OCI-LY7 (cell line): Measurements from ENCODE around the gene AFF3. TPM values are rescaled to one million over a fixed set of nuclear protein-coding genes. Genes with fewer than 3 reads are reported as not detected.
A peak's percentile ranks its signal among the peaks of the same experiment; 100 is the strongest.

Source experiments
- BruUV-seq: library from RNA; stranded (reverse); fragments of 400-500 nt; replicated peaks from 2 replicates; lab custom pipeline; 2021; lab: Mats Ljungman, UMichigan
- CTCF ChIA-PET: fragments of 300-600 bp; sonication (Branson Sonifier 250); formaldehyde crosslinking; loops from one replicate; lab custom pipeline; 2022; ENCODE audit warnings: antibody characterized with exemption; ENCODE audit not compliant: unreplicated experiment; lab: Charles Lee
- POLR2A ChIA-PET: fragments of 300-600 bp; sonication (Branson Sonifier 250); formaldehyde crosslinking; loops from one replicate; lab custom pipeline; 2022; ENCODE audit warnings: antibody characterized with exemption; lab: Charles Lee
- DNase-seq: peaks from one replicate; pipeline ENCODE4 v3.0.0-alpha.2; 2015; ENCODE audit warnings: low spot score
- H2AFZ ChIP-seq: fragments of 200-600 bp; sonication (generic), shearing (Covaris generic); 2 replicates; pipeline ENCODE4 v1.6.1; 2014; ENCODE audit warnings: mild to moderate bottlenecking, antibody characterized with exemption, low read length, moderate library complexity
- H3K27ac ChIP-seq: fragments of 200-600 bp; sonication (generic); 2 replicates; pipeline ENCODE4 v1.5.1; 2014; ENCODE audit warnings: mixed run types, low read depth, mild to moderate bottlenecking, moderate library complexity, low read length, inconsistent platforms; ENCODE audit not compliant: poor library complexity, severe bottlenecking
- H3K36me3 ChIP-seq: fragments of 200-600 bp; sonication (generic); 2 replicates; pipeline ENCODE4 v1.6.1; 2014; ENCODE audit warnings: mild to moderate bottlenecking, antibody characterized with exemption, low read length, moderate library complexity, mixed read lengths; ENCODE audit not compliant: insufficient read depth
- H3K4me1 ChIP-seq: fragments of 200-600 bp; sonication (generic); 2 replicates; pipeline ENCODE4 v1.5.1; 2014; ENCODE audit warnings: mild to moderate bottlenecking, low read length; ENCODE audit not compliant: insufficient read depth, poor library complexity, severe bottlenecking
- H3K4me2 ChIP-seq: fragments of 200-600 bp; sonication (generic); 2 replicates; pipeline ENCODE4 v1.6.1; 2014; ENCODE audit warnings: mild to moderate bottlenecking, low read length
- H3K4me3 ChIP-seq: fragments of 200-600 bp; sonication (generic); 2 replicates; pipeline ENCODE4 v1.5.1; 2014; ENCODE audit warnings: mild to moderate bottlenecking, low read depth, low read length; ENCODE audit not compliant: poor library complexity, severe bottlenecking
- H3K79me2 ChIP-seq: fragments of 200-600 bp; sonication (generic); 2 replicates; pipeline ENCODE4 v1.6.1; 2016; ENCODE audit warnings: low read depth, mild to moderate bottlenecking, low read length, moderate library complexity, mixed read lengths; ENCODE audit not compliant: insufficient read depth
- H3K9me2 ChIP-seq: fragments of 200-600 bp; sonication (generic); 2 replicates; pipeline ENCODE4 v1.6.1; 2016; ENCODE audit warnings: mild to moderate bottlenecking, low read length, mixed read lengths; ENCODE audit not compliant: insufficient read depth
- H3K9me3 ChIP-seq: fragments of 200-600 bp; sonication (generic); 2 replicates; pipeline ENCODE4 v1.6.1; 2014; ENCODE audit warnings: mild to moderate bottlenecking, mixed run types, low read length, mixed read lengths
- H4K20me1 ChIP-seq: fragments of 200-600 bp; sonication (generic); 2 replicates; pipeline ENCODE4 v1.6.1; 2014; ENCODE audit warnings: mild to moderate bottlenecking, antibody characterized with exemption, low read length, moderate library complexity, mixed read lengths; ENCODE audit not compliant: insufficient read depth
- EZH2phosphoT487 ChIP-seq: fragments of 200-600 bp; sonication (generic); IDR thresholded peaks from 2 replicates; pipeline ENCODE4 v1.6.1; 2018; ENCODE audit warnings: low read depth, borderline replicate concordance, mild to moderate bottlenecking, mixed run types, antibody characterized with exemption, low read length, moderate library complexity, mixed read lengths
- intact Hi-C: fragments of 100-400 bp; cut with micrococcal nuclease; formaldehyde crosslinking; loops from one replicate; pipeline ENCODE4 v1.10.0; 2022; ENCODE audit not compliant: unreplicated experiment
- total RNA-seq, 2 experiments: library from RNA; depleted of rRNA in 1 of 2; stranded (reverse); fragments of >200 nt in 1 of 2; shearing (Covaris generic) in 1 of 2; gene quantifications; 2 replicates each; pipeline ENCODE4 v1.2.3, GENCODE V29; 2014 to 2022
- TF ChIP-seq, protein P1 (sequence below): fragments of 200-600 bp; sonication (generic); conservative IDR thresholded peaks from 2 replicates; pipeline ENCODE4 v1.5.1; 2014; ENCODE audit warnings: mild to moderate bottlenecking, antibody characterized with exemption, low read length, moderate library complexity, mixed read lengths

Gene AFF3
- total RNA-seq, 2 experiments from 2014 or later, result 131 to 133 TPM

GRCh38 chr2:99861376-99861760, 281.0 kb downstream of the AFF3 start:
- no peaks in the 10 kb centered on the region for H4K20me1 ChIP-seq
- BruUV-seq, result no TSS peak
- peak overlapping the region; percentile 12; the same call in 1 of the 2 replicates for H2AFZ ChIP-seq
- no peak for TF ChIP-seq EZH2phosphoT487
- TF ChIP-seq, protein P1, sequence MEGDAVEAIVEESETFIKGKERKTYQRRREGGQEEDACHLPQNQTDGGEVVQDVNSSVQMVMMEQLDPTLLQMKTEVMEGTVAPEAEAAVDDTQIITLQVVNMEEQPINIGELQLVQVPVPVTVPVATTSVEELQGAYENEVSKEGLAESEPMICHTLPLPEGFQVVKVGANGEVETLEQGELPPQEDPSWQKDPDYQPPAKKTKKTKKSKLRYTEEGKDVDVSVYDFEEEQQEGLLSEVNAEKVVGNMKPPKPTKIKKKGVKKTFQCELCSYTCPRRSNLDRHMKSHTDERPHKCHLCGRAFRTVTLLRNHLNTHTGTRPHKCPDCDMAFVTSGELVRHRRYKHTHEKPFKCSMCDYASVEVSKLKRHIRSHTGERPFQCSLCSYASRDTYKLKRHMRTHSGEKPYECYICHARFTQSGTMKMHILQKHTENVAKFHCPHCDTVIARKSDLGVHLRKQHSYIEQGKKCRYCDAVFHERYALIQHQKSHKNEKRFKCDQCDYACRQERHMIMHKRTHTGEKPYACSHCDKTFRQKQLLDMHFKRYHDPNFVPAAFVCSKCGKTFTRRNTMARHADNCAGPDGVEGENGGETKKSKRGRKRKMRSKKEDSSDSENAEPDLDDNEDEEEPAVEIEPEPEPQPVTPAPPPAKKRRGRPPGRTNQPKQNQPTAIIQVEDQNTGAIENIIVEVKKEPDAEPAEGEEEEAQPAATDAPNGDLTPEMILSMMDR, result no peak
- H3K4me2 ChIP-seq, result peak overlapping the region; percentile 62
- peak; percentile 67 for DNase-seq
- peak overlapping the region; percentile 33 for H3K4me3 ChIP-seq
- no peaks in the 10 kb centered on the region for H3K9me2 ChIP-seq
- POLR2A ChIA-PET, result interaction anchor here (1.0 to 1.4 kb wide), 2 partner anchors 10 kb away, joined by 3 read pairs; no protein-coding TSS in a partner anchor
- peaks cover 8% of the 10 kb centered on the region for H3K36me3 ChIP-seq
- intact Hi-C loops, result loop anchor here (2.0 to 5.0 kb wide), 2 partner anchors 35 to 224 kb away; no protein-coding TSS in a partner anchor
- peaks cover 61% of the 10 kb centered on the region for H3K4me1 ChIP-seq
- peak overlapping the region; percentile 79 for H3K27ac ChIP-seq
- CTCF ChIA-PET, result no interaction called here
- peaks cover 30% of the 10 kb centered on the region; the same call in 1 of the 2 replicates for H3K79me2 ChIP-seq
- H3K9me3 ChIP-seq, result no peaks in the 10 kb centered on the region

DNA sequence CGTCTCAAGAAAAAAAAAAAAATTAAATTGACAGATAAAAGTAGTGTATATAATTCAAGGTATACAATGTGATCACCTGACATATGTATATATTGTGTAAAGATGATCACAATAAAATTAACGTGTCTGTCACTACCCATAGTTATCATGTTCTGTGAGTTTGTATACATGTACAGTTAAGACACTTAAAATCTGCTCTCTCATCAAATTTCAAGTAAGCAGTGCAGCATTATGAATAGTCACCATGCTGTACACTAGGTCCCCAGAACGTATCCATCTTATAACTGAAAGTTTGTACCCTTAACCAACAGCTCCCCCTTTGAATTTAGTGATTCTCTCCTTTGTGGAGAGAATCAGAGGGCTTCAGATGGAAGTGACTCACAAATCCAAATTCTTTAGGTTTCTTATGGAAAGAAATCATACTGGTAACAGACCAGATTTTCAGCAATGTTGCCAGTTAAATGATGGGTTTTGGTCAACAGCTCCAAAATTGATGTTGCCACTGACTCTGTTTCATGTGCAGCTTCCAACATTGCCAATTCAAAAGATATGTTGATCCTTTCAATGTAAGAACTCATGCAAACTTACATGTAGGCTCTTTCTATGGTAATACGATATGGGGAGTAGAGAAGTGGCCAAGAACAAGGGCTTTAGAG, 281.5 kb downstream of the AFF3 start:
- Histone ChIP-seq H3K27ac (peak overlapping the region; percentile 79), H3K9me3 (no peaks in the 10 kb centered on the region), H3K4me3 (peak overlapping the region; percentile 33), H3K4me1 (peaks cover 61% of the 10 kb centered on the region), H2AFZ (peak overlapping the region; percentile 12; the same call in 1 of the 2 replicates), H3K9me2 (no peaks in the 10 kb centered on the region), H4K20me1 (no peaks in the 10 kb centered on the region), H3K79me2 (peaks cover 34% of the 10 kb centered on the region; the same call in 1 of the 2 replicates), H3K36me3 (peaks cover 4% of the 10 kb centered on the region), H3K4me2 (peak overlapping the region; percentile 62)
- intact Hi-C loops, result loop anchor here (2.0 to 5.0 kb wide), 2 partner anchors 34 to 224 kb away; no protein-coding TSS in a partner anchor
- ChIA-PET CTCF (no interaction called here), POLR2A (interaction anchor here (1.4 kb wide), 1 partner anchor 10 kb away, joined by 3 read pairs; no protein-coding TSS in a partner anchor)
- TF ChIP-seq, protein P1, result no peak
- TF ChIP-seq EZH2phosphoT487, result no peak
- no TSS peak for BruUV-seq
- no peak for DNase-seq
